AG09309 (cell line): Measurements from ENCODE around the gene RNF224.

Experiments used
- DNase-seq: peaks from one replicate; pipeline ENCODE4 v3.0.0-alpha.2; 2010; ENCODE audit warnings: low read depth
- H3K4me3 ChIP-seq: 2 replicates; pipeline ENCODE4 v1.5.1; 2011; ENCODE audit warnings: mild to moderate bottlenecking, low read depth, low read length, moderate library complexity; ENCODE audit not compliant: control insufficient read depth
- CTCF ChIP-seq: IDR thresholded peaks from 2 replicates; pipeline ENCODE4 v1.5.1; 2011; ENCODE audit warnings: mild to moderate bottlenecking, low read depth, low read length, inconsistent platforms; ENCODE audit not compliant: insufficient read depth, control insufficient read depth; ENCODE audit errors: missing control alignments

RNF224 gene

DNA sequence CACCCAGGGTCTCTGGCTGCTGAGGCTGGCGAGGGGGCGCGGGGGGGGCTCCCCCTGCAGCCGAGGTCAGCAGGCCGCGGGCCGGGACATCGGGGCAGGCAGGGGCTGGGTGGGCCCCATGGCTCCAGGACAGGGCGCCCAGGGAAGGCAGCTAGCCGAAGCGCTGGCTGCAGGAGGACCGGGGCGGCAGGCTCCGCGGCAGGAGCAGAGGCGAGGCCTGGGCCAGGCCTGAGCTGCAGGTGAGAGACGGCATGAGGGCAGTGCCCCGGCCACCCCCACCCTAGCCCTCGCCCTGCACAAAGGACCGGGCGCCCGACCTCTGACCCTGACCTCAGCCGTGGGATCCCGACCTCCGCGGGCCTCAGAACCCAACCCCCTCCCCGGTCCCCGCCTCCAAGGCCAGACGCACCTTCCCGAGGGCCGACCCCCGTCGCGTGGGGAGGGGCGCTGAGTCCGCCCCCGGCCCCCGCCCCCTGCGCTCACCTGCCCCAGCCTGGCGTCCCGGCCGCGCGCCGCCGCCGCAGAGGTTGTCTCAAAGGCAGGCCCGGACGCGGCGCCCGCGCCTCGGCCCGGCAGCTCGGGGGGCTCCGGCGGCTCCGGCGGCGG lies 5.7 kb upstream of the RNF224 start:
- DNase-seq = no peak
- H3K4me3 ChIP-seq = peak overlapping the region; percentile 29
- TF ChIP-seq CTCF = no peak

DNA sequence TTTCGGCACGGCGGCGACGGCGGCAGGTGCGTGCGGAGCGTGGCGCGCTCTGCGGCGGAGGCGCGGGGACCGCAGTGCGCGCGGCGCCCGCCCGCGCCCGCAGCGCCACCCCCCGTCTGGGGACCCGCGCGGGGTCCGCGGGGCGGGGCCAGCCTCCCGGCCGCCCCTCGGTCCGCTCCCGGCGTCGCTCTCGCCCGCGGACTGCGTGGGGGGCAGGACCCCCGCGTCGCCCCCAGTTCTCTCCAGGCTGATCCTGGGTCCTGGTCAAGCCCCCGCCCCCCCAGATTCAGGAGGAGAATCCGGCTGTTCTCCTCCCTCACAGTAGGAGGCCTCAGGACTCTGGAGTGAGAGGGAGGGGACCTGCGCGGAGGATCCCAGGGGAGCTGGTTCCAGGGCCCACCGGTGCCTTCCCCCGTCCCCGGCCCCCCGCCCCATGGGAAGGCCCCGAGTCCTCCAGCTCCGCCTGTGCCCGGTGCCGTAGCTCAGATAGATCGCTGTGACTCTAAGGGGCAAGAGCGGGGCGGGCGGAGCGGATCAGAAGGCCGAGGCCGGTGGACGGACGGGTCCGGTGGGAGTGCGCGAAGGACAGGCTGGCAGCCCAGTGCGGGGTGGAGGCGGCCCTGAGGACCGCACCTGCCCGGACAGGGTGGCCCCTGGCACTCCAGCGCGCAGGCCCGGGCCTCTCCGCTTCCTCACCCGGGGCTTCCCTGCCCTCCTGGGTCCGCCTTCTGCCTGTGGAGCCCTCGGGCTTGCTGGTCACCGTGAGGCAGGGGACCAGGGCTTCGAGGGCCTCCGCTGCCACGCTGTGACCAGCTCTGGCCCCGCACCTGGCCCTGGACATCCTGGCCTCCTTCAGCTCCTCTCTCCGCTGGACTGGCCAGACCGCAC lies 4.9 kb upstream of the RNF224 start, which contains the start of gene RNF208:
TSS of gene RNF208 (minus strand) at position 51 of the 888 bp plus-strand sequence. CDS start 1,028 bp downstream, outside the sequence.
- no peak for DNase-seq
- H3K4me3 ChIP-seq = peak within 1 kb of the TSS; percentile 91
- TF ChIP-seq CTCF = no peak

DNA sequence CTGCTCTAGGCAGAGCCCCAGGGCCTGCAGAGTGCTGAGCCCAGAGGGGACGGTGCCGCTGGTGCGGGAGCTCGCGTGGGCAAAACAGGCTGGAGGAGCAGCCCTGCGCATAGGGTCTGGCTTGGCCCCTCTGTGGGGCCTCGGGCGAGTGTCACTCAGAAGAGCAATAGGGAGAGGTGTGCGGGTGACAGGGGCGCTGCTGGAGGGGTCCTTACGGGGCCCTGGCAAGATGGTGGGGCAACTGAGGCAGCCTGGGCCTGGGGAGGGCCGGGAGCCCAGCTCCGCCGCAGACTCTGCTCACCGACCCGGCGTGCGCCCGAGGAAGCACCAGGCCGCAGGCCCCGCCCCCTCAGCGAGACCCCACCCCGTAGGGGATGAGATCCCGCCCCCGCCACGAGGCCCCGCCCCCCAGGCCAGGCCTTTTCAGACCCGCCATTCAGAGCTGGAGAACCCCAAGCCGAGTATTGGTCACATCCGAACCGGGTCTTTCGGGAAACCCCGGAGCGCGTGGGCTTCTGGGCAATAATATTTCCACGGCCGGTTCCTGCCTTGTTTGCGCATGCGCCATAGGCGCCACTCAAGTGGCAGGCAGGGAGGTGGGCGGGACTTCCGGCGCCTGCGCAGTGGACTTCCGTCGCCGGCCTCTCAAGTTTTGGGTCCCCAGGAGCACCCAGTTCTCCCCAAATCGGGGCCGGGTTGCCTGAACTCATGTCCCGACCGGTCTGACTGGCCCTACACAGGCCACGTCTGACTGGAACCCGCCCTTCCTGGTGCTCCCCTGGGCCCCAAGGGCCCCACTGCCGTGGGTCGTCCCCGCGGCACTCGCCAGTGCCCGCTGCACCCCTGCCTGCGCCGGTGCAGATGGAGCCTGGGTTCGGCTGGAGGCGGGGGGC lies 4.0 kb upstream of the RNF224 start:
- DNase-seq = peak; percentile 91
- H3K4me3 ChIP-seq = peak overlapping the region; percentile 91

GRCh38 chr9:137224830-137225694 lies 2.2 kb upstream of the RNF224 start, which contains the start of gene CYSRT1:
CYSRT1 (plus strand) TSS chr9:137225174; CDS start chr9:137225622, 448 bp downstream.
- no peak for TF ChIP-seq CTCF
- H3K4me3 ChIP-seq = peak within 1 kb of the TSS; percentile 91
- DNase-seq = no peak

More for the DNA sequence above, 4.0 kb upstream of the RNF224 start:
- no peak for TF ChIP-seq CTCF

DNA sequence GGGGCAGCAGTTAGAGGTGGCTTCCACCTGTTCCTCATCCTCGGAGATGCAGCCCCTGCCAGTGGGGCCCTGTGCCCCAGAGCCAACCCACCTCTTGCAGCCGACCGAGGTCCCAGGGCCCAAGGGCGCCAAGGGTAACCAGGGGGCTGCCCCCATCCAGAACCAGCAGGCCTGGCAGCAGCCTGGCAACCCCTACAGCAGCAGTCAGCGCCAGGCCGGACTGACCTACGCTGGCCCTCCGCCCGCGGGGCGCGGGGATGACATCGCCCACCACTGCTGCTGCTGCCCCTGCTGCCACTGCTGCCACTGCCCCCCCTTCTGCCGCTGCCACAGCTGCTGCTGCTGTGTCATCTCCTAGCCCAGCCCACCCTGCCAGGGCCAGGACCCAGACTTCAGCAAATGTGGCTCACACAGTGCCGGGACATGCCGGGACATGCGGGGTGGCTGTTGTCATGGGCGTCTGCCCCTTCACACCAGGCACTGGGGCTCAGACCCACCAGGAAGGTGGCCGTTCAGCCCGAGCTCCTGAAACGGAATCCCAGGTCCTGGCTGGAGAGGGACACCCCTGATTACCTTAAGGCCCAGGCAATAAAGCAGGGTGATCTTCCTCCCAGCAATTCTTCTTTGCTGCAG lies 1.5 kb upstream of the RNF224 start:
- no peak for TF ChIP-seq CTCF
- no peak overlapping the region for H3K4me3 ChIP-seq
- no peak for DNase-seq
